HFF-Myc (cell line): ENCODE measurements around the gene RGL4.

Experiments used
- DNase-seq: peaks from one replicate; pipeline ENCODE4 v3.0.0-alpha.2; 2011; ENCODE audit warnings: low read depth; ENCODE audit errors: extremely low read depth
- H3K4me3 ChIP-seq: replicated peaks from 2 replicates; pipeline ENCODE4 v1.5.1; 2011; ENCODE audit warnings: low read depth, mild to moderate bottlenecking, control low read depth, low read length
- CTCF ChIP-seq: IDR thresholded peaks from 2 replicates; pipeline ENCODE4 v1.5.1; 2012; ENCODE audit warnings: mild to moderate bottlenecking, low read depth, low read length, control low read depth; ENCODE audit errors: missing control alignments

The RGL4 gene

GRCh38 chr22:23682827-23683355, 7.9 kb upstream of the RGL4 start:
- DNase-seq = no peak
- no peak overlapping the region for H3K4me3 ChIP-seq
- TF ChIP-seq CTCF = no peak

- no peak for TF ChIP-seq CTCF
Measured at GRCh38 chr22:23683545-23683944, 7.3 kb upstream of the RGL4 start.

GRCh38 chr22:23684026-23684425, 6.8 kb upstream of the RGL4 start:
- TF ChIP-seq CTCF = no peak
- H3K4me3 ChIP-seq = no peak overlapping the region
- DNase-seq = no peak

More at GRCh38 chr22:23683545-23683944, 7.3 kb upstream of the RGL4 start:
- no peak for DNase-seq
- no peak overlapping the region for H3K4me3 ChIP-seq

GRCh38 chr22:23684561-23685031, 6.2 kb upstream of the RGL4 start:
- no peak overlapping the region for H3K4me3 ChIP-seq
- DNase-seq = no peak
- no peak for TF ChIP-seq CTCF

GRCh38 chr22:23685205-23685784, 5.5 kb upstream of the RGL4 start:
- peak; percentile 6 for DNase-seq
- H3K4me3 ChIP-seq = no peak overlapping the region
- no peak for TF ChIP-seq CTCF

- no peak for TF ChIP-seq CTCF
Measured at GRCh38 chr22:23686416-23687024, 4.3 kb upstream of the RGL4 start.

More at GRCh38 chr22:23686416-23687024, 4.3 kb upstream of the RGL4 start:
- no peak for DNase-seq
- H3K4me3 ChIP-seq = no peak overlapping the region
